Measurements from ENCODE around the gene MYO7A. TPM values are rescaled to one million over a fixed set of nuclear protein-coding genes. Genes with fewer than 3 reads are reported as not detected.

The MYO7A gene
- total RNA-seq: 1 to 10 TPM; 1.4 to 5.0 TPM

- no peak for DNase-seq (ENCODE audit: low spot score)
- no peaks in the 10 kb centered on the region for H3K27me3 ChIP-seq
These were observed at the start of gene MYO7A for GRCh38 chr11:77127920-77128691. TSS of gene MYO7A (plus strand) at chr11:77128246. CDS start at chr11:77130635, 2,389 bp downstream.

DNA sequence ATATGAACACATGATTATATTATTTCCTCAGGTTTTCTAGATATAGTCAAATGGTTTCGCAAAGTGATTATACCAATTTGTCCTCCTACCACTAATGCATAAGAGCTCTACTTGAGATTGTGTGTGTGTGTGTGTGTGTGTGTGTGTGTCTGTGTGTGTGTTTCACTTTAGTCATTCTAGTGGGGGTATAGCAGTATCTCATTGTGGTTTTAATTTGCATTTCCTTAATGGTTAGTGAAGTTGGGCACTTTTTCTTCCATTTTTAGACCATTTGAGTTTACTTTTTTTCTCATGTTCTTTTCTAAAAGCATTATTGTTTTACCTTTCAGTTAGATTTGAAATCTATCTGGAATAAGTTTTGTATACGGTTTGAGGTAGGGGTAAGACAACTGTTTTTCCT is 48.4 kb upstream of the MYO7A start:
- Histone ChIP-seq H3K27me3 (no peaks in the 10 kb centered on the region), H3K9me3 (peaks cover 0 to 3% of the 10 kb centered on the region in 2 donors), H3K27ac (no peak overlapping the region), H3K4me1 (peaks cover 0 to 16% of the 10 kb centered on the region in 2 donors), H3K4me3 (no peak overlapping the region), H3K36me3 (no peaks in the 10 kb centered on the region)
- no peak for TF ChIP-seq CTCF (IDR thresholded peaks at IDR 0.05)
- DNase-seq (ENCODE audit: low spot score): no peak

More at GRCh38 chr11:77127920-77128691, at the start of gene MYO7A:
- no peak for TF ChIP-seq CTCF (IDR thresholded peaks at IDR 0.05)
- Histone ChIP-seq H3K36me3 (no peaks in the 10 kb centered on the region), H3K9me3 (no peaks in the 10 kb centered on the region), H3K27ac (peak within 1 kb of the TSS in 1 of 2 donors; percentile 1), H3K4me1 (peaks cover 0 to 38% of the 10 kb centered on the region in 2 donors), H3K4me3 (peak within 1 kb of the TSS; percentile 16 to 40)

GRCh38 chr11:77080643-77081210 is 47.3 kb upstream of the MYO7A start:
- no peak overlapping the region for H3K27ac ChIP-seq
- H3K9me3 ChIP-seq: peaks cover 0 to 3% of the 10 kb centered on the region in 2 donors
- H3K4me1 ChIP-seq: peaks cover 0 to 15% of the 10 kb centered on the region in 2 donors
- H3K36me3 ChIP-seq: no peaks in the 10 kb centered on the region
- no peak overlapping the region for H3K4me3 ChIP-seq
- DNase-seq (ENCODE audit: low spot score): no peak
- no peaks in the 10 kb centered on the region for H3K27me3 ChIP-seq
- no peak for TF ChIP-seq CTCF (IDR thresholded peaks at IDR 0.05)

DNA sequence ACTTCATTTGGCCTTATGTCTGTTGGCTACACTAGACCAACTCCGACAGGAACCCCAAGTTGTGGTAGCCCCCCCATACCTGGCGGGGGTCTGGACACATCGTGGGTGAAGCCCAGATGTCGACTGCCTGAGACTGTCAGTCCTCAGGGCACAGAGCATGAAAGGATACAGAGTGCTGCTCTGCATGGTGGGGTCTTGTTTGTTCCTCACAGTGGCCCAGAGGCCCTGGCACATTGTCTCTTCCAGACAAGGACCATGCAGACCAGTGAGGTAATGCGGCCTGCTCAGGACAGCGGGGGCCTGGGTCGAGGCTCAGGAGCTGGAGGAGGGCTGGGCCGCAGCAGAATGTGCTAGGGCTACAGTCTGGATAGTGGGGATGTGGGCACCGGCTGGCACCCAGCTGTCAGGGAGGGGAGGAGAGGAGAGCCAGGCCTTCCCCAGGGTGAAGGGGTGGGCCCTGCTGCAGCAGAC is 46.6 kb upstream of the MYO7A start:
- H3K9me3 ChIP-seq: peaks cover 0 to 3% of the 10 kb centered on the region in 2 donors
- no peak overlapping the region for H3K4me3 ChIP-seq
- H3K4me1 ChIP-seq: peaks cover 0 to 22% of the 10 kb centered on the region in 2 donors
- no peak overlapping the region for H3K27ac ChIP-seq
- DNase-seq (ENCODE audit: low spot score): no peak
- no peak for TF ChIP-seq CTCF (IDR thresholded peaks at IDR 0.05)
- H3K27me3 ChIP-seq: no peaks in the 10 kb centered on the region
- H3K36me3 ChIP-seq: no peaks in the 10 kb centered on the region

DNA sequence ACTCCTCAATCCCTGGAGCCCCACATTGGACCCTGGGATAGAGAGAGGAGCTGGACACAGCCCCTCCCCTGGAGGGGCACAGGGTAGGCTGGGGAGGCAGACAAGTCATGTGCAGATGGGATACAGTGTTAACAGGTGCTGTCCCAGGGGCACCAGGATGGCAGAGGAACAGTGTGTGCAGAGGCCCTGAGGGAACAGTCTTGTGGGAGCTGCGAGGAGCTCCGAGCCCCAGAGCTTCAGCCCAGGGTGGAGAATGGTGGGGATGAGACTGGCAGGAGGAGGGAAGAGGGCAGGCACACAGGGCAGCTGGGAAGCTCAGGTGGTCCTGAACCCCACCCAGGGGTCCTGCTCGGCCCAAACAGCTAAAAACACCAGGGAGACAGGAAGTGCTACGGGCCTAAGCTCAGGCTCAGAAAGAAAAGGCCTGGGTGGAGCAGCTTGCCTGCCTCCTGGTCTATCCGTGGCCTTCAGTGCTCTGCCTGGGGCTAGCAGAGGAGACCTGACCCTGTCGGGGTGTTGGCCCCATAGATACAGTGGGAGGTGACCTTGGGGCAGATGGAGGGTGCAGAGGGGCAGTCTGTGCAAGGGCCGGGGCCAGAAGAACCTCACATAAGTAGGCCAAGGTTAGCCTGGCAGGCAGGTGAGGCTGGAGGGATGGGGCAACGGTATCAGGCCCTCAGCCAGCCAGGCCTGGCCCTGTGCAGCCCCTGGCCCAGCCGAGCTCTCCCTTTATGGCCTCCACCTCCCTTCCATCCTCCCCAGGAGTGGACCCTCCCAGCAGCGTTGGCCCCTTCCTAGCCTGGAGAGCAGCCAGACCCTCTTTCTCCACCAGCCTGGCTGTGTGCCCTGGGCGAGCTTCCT is 45.8 kb upstream of the MYO7A start:
- Histone ChIP-seq H3K36me3 (no peaks in the 10 kb centered on the region), H3K27me3 (no peaks in the 10 kb centered on the region), H3K9me3 (peaks cover 0 to 3% of the 10 kb centered on the region in 2 donors), H3K4me3 (peak overlapping the region in 1 of 2 donors; percentile 9), H3K27ac (peak overlapping the region; percentile 59 to 60), H3K4me1 (peaks cover 0 to 25% of the 10 kb centered on the region in 2 donors)
- DNase-seq (ENCODE audit: low spot score): no peak
- TF ChIP-seq CTCF (IDR thresholded peaks at IDR 0.05): no peak

All from right atrium auricular region (tissue), 2 donors.